ENCODE measurements around the gene FGF18. TPM values are rescaled to one million over a fixed set of nuclear protein-coding genes. Genes with fewer than 3 reads are reported as not detected.

Gene FGF18
- total and polyA plus RNA-seq, 9 of the 15 experiments (the other 6 are each of a cell fraction or from before 2014, with no cell fraction given), result 0.05 to 0.18 (median 0.11) TPM; not detected in 6

GRCh38 chr5:171462928-171463861 is 43.7 kb downstream of the FGF18 start:
- H3K36me3 ChIP-seq (ENCODE audit: control insufficient read depth, insufficient read depth, low read length), result no peaks in the 10 kb centered on the region
- in situ Hi-C loops (cut with MboI), result no loop called here
- no peak overlapping the region for H3K4me3 ChIP-seq
- H3K9me3 ChIP-seq (replicated peaks; ENCODE audit: control insufficient read depth, insufficient read depth, low read depth, low read length), result no peaks in the 10 kb centered on the region
- H3K79me2 ChIP-seq (ENCODE audit: control insufficient read depth, insufficient read depth, low read length), result no peaks in the 10 kb centered on the region
- DNase-seq (ENCODE audit: extremely low read depth in 1 of 4, low spot score in 3 of 4) (no peak), FAIRE-seq (no peak), ATAC-seq (peak; percentile 90)
- H3K4me2 ChIP-seq (ENCODE audit: insufficient read depth, low read length), result no peak overlapping the region
- H2AFZ ChIP-seq (ENCODE audit: low read depth, low read length), result no peak overlapping the region
- H3K9me1 ChIP-seq (ENCODE audit: control insufficient read depth, insufficient read depth, low read length), result no peaks in the 10 kb centered on the region
- H3K27me3 ChIP-seq (ENCODE audit: control insufficient read depth in 2 of 2, insufficient read depth in 2 of 2, low read length in 2 of 2), result peaks cover 20 to 53% of the 10 kb centered on the region in 2 experiments; a peak in 4 of 5 replicates
- H3K27ac ChIP-seq (ENCODE audit: extremely low read depth, low read depth, low read length), result no peak overlapping the region; the same call in 2 of the 3 replicates
- no peak overlapping the region for H3K9ac ChIP-seq (ENCODE audit: insufficient read depth in 1 of 2, low read depth in 2 of 2, low read length in 2 of 2)
- ChIA-PET CTCF (ENCODE audit: low intra/inter-chr PET ratio) (no interaction called here), POLR2A (interaction anchor here (0.6 to 1.8 kb wide), 5 partner anchors 10 to 76 kb away, joined by 3 to 5 read pairs (median 4); no protein-coding TSS in a partner anchor)
- intact Hi-C loops (cut with micrococcal nuclease), result no loop called here
- no peaks in the 10 kb centered on the region for H4K20me1 ChIP-seq (replicated peaks; ENCODE audit: control insufficient read depth, insufficient read depth, low read length)
- 11% methylated on average over 11 of the region's 11 CpGs for WGBS (ENCODE audit: insufficient coverage, low coverage, missing lambda C conversion rate)
- no TSS peak for BruUV-seq (replicated peaks)
- H3K4me1 ChIP-seq (replicated peaks in 1 of 2; ENCODE audit: control insufficient read depth in 2 of 2, insufficient read depth in 2 of 2, low read length in 2 of 2), result peaks cover 2 to 9% of the 10 kb centered on the region in 2 experiments; a peak in 2 of 5 replicates
- TF ChIP-seq PTTG1 (tag; IDR thresholded peaks at IDR 0.05; ENCODE audit: low read depth), result peak; percentile 24; the same call in 1 of the 2 replicates
- no peak for TF ChIP-seq RBFOX2 (IDR thresholded peaks at IDR 0.05; ENCODE audit: low read depth, low read length)
- no peak for TF ChIP-seq ZNF764 (CRISPR knock-in tag; IDR thresholded peaks at IDR 0.05; ENCODE audit: low read depth)
- no peak for TF ChIP-seq CHD7 (IDR thresholded peaks at IDR 0.05; ENCODE audit: low read depth, low read length)
- no peak for TF ChIP-seq ZNF280A (IDR thresholded peaks at IDR 0.05; ENCODE audit: low read depth, partially characterized antibody)
- TF ChIP-seq, protein P1, sequence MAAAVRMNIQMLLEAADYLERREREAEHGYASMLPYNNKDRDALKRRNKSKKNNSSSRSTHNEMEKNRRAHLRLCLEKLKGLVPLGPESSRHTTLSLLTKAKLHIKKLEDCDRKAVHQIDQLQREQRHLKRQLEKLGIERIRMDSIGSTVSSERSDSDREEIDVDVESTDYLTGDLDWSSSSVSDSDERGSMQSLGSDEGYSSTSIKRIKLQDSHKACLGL (CRISPR knock-in tag; IDR thresholded peaks at IDR 0.05; ENCODE audit: borderline replicate concordance, poor library complexity, severe bottlenecking), result no peak
